Measurements from ENCODE around the gene SORCS2.

The SORCS2 gene

DNA sequence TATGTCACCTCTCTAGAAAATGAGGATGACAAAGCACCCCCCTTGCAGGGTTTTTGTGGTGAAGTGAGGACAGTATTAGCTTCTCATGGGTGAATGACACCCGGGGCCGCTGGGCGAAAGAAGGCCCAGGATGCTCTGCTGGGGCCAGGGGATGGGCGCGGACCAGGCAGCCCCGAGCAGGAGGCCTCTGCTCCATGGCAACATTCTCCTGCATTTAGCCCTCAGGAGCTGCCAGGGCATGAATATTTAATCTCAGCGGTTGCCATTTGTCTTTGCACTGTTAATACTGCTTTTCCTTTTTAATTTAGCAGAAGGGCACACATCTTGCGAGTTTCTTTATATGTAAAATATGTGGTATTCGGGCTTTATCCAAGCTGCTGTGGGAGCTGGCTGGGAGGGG lies 272.7 kb downstream of the SORCS2 start:
- Histone ChIP-seq H3K27me3 (replicated peaks; ENCODE audit: control insufficient read depth, insufficient read depth, low read length) (no peaks in the 10 kb centered on the region; the same call in 1 of the 2 replicates), H3K4me3 (replicated peaks; ENCODE audit: low read depth, low read length) (no peak overlapping the region), H3K36me3 (ENCODE audit: control insufficient read depth, insufficient read depth, low read length) (no peaks in the 10 kb centered on the region)
- no peak for DNase-seq (ENCODE audit: extremely low read depth, insufficient read length)
- no peak for TF ChIP-seq CTCF (IDR thresholded peaks at IDR 0.05; ENCODE audit: insufficient read depth, low read length, poor library complexity, severe bottlenecking)

GRCh38 chr4:7466215-7466614 lies 273.9 kb downstream of the SORCS2 start:
- Histone ChIP-seq H3K36me3 (ENCODE audit: control insufficient read depth, insufficient read depth, low read length) (no peaks in the 10 kb centered on the region), H3K4me3 (replicated peaks; ENCODE audit: low read depth, low read length) (no peak overlapping the region), H3K27me3 (replicated peaks; ENCODE audit: control insufficient read depth, insufficient read depth, low read length) (no peaks in the 10 kb centered on the region; the same call in 1 of the 2 replicates)
- DNase-seq (ENCODE audit: extremely low read depth, insufficient read length) = no peak
- no peak for TF ChIP-seq CTCF (IDR thresholded peaks at IDR 0.05; ENCODE audit: insufficient read depth, low read length, poor library complexity, severe bottlenecking)

DNA sequence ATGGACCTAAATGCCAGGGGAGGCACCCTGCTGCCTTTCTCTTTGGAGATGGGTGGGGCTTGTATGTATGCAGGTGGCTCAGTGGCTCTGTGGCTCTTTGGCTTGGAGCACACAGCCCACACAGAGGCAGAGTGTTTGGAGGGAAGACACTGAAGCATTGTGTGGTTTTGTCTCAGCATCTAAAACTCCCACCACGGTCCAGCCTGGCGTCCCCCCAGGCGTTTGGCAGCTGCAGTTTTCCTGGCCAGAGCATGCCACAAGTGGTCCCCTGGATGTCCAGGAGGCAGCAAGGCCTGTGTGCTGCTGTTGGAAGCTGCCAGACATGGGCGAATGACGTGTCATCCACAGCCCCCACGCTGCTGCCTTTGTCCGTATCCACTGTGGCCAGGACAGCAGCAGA lies 274.6 kb downstream of the SORCS2 start:
- Histone ChIP-seq H3K36me3 (ENCODE audit: control insufficient read depth, insufficient read depth, low read length) (no peaks in the 10 kb centered on the region), H3K4me3 (replicated peaks; ENCODE audit: low read depth, low read length) (no peak overlapping the region), H3K27me3 (replicated peaks; ENCODE audit: control insufficient read depth, insufficient read depth, low read length) (no peaks in the 10 kb centered on the region; the same call in 1 of the 2 replicates)
- TF ChIP-seq CTCF (IDR thresholded peaks at IDR 0.05; ENCODE audit: insufficient read depth, low read length, poor library complexity, severe bottlenecking) = no peak
- no peak for DNase-seq (ENCODE audit: extremely low read depth, insufficient read length)

- no peak for TF ChIP-seq CTCF (IDR thresholded peaks at IDR 0.05; ENCODE audit: insufficient read depth, low read length, poor library complexity, severe bottlenecking)
- no peak overlapping the region for H3K4me3 ChIP-seq (replicated peaks; ENCODE audit: low read depth, low read length)
- H3K27me3 ChIP-seq (replicated peaks; ENCODE audit: control insufficient read depth, insufficient read depth, low read length) = no peaks in the 10 kb centered on the region; the same call in 1 of the 2 replicates
- DNase-seq (ENCODE audit: extremely low read depth, insufficient read length) = no peak
- H3K36me3 ChIP-seq (ENCODE audit: control insufficient read depth, insufficient read depth, low read length) = no peaks in the 10 kb centered on the region
Measured at GRCh38 chr4:7467471-7467870, 275.1 kb downstream of the SORCS2 start.

DNA sequence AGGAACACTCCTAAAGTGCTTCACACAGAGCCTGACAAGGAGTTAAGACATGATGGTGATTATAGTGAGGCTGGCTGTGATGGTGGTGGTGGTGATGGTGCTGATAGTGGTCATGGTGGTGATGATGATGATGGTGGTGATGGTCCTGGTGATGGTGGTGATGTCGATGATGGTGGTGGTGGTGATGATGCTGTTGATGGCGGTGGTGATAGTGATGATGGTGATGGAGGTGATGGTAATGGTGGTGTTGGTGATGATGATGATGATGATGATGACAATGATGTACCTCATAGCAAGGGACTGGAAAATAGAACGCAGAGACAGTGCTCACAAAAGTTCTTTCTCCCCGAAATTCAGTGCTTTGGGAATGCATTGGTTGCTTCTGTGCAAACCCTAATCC lies 276.7 kb downstream of the SORCS2 start:
- no peaks in the 10 kb centered on the region; the same call in 1 of the 2 replicates for H3K27me3 ChIP-seq (replicated peaks; ENCODE audit: control insufficient read depth, insufficient read depth, low read length)
- H3K36me3 ChIP-seq (ENCODE audit: control insufficient read depth, insufficient read depth, low read length) = no peaks in the 10 kb centered on the region
- H3K4me3 ChIP-seq (replicated peaks; ENCODE audit: low read depth, low read length) = no peak overlapping the region
- no peak for DNase-seq (ENCODE audit: extremely low read depth, insufficient read length)
- TF ChIP-seq CTCF (IDR thresholded peaks at IDR 0.05; ENCODE audit: insufficient read depth, low read length, poor library complexity, severe bottlenecking) = no peak

DNA sequence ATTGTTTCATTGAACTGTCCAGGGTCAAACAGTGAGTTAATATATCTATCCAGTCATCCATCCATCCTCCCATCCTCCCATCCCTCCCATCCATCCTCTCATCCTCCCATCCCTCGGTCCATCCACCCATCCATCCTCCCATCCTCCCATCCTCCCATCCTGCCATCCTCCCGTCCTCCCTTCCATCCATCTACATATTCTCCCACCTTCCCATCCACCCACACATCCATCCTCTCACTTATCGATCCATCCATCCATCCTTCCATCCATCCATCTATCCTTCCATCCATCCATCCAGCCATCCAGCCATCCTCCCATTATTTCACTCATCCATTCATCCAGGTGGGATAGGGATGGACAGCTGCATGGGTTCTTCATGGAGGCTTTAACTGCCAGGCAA lies 277.8 kb downstream of the SORCS2 start:
- Histone ChIP-seq H3K4me3 (replicated peaks; ENCODE audit: low read depth, low read length) (no peak overlapping the region), H3K36me3 (ENCODE audit: control insufficient read depth, insufficient read depth, low read length) (no peaks in the 10 kb centered on the region), H3K27me3 (replicated peaks; ENCODE audit: control insufficient read depth, insufficient read depth, low read length) (no peaks in the 10 kb centered on the region; the same call in 1 of the 2 replicates)
- TF ChIP-seq CTCF (IDR thresholded peaks at IDR 0.05; ENCODE audit: insufficient read depth, low read length, poor library complexity, severe bottlenecking) = no peak
- no peak for DNase-seq (ENCODE audit: extremely low read depth, insufficient read length)

All from GM06990 (cell line).